OCI-LY7 (cell line): Measurements from ENCODE around the gene ZBED5. TPM values are rescaled to one million over a fixed set of nuclear protein-coding genes. Genes with fewer than 3 reads are reported as not detected.
A peak's percentile ranks its signal among the peaks of the same experiment; 100 is the strongest.

ENCODE experiments used
- BruUV-seq: library from RNA; stranded (reverse); fragments of 400-500 nt; replicated peaks from 2 replicates; lab custom pipeline; 2021; lab: Mats Ljungman, UMichigan
- CTCF ChIA-PET: fragments of 300-600 bp; sonication (Branson Sonifier 250); formaldehyde crosslinking; loops from one replicate; lab custom pipeline; 2022; ENCODE audit warnings: antibody characterized with exemption; ENCODE audit not compliant: unreplicated experiment; lab: Charles Lee
- POLR2A ChIA-PET: fragments of 300-600 bp; sonication (Branson Sonifier 250); formaldehyde crosslinking; loops from one replicate; lab custom pipeline; 2022; ENCODE audit warnings: antibody characterized with exemption; lab: Charles Lee
- DNase-seq: peaks from one replicate; pipeline ENCODE4 v3.0.0-alpha.2; 2015; ENCODE audit warnings: low spot score
- H2AFZ ChIP-seq: fragments of 200-600 bp; sonication (generic), shearing (Covaris generic); 2 replicates; pipeline ENCODE4 v1.6.1; 2014; ENCODE audit warnings: mild to moderate bottlenecking, antibody characterized with exemption, low read length, moderate library complexity
- H3K27ac ChIP-seq: fragments of 200-600 bp; sonication (generic); 2 replicates; pipeline ENCODE4 v1.5.1; 2014; ENCODE audit warnings: mixed run types, low read depth, mild to moderate bottlenecking, moderate library complexity, low read length, inconsistent platforms; ENCODE audit not compliant: poor library complexity, severe bottlenecking
- H3K36me3 ChIP-seq: fragments of 200-600 bp; sonication (generic); 2 replicates; pipeline ENCODE4 v1.6.1; 2014; ENCODE audit warnings: mild to moderate bottlenecking, antibody characterized with exemption, low read length, moderate library complexity, mixed read lengths; ENCODE audit not compliant: insufficient read depth
- H3K4me1 ChIP-seq: fragments of 200-600 bp; sonication (generic); 2 replicates; pipeline ENCODE4 v1.5.1; 2014; ENCODE audit warnings: mild to moderate bottlenecking, low read length; ENCODE audit not compliant: insufficient read depth, poor library complexity, severe bottlenecking
- H3K4me2 ChIP-seq: fragments of 200-600 bp; sonication (generic); 2 replicates; pipeline ENCODE4 v1.6.1; 2014; ENCODE audit warnings: mild to moderate bottlenecking, low read length
- H3K4me3 ChIP-seq: fragments of 200-600 bp; sonication (generic); 2 replicates; pipeline ENCODE4 v1.5.1; 2014; ENCODE audit warnings: mild to moderate bottlenecking, low read depth, low read length; ENCODE audit not compliant: poor library complexity, severe bottlenecking
- H3K79me2 ChIP-seq: fragments of 200-600 bp; sonication (generic); 2 replicates; pipeline ENCODE4 v1.6.1; 2016; ENCODE audit warnings: low read depth, mild to moderate bottlenecking, low read length, moderate library complexity, mixed read lengths; ENCODE audit not compliant: insufficient read depth
- H3K9me2 ChIP-seq: fragments of 200-600 bp; sonication (generic); 2 replicates; pipeline ENCODE4 v1.6.1; 2016; ENCODE audit warnings: mild to moderate bottlenecking, low read length, mixed read lengths; ENCODE audit not compliant: insufficient read depth
- H3K9me3 ChIP-seq: fragments of 200-600 bp; sonication (generic); 2 replicates; pipeline ENCODE4 v1.6.1; 2014; ENCODE audit warnings: mild to moderate bottlenecking, mixed run types, low read length, mixed read lengths
- H4K20me1 ChIP-seq: fragments of 200-600 bp; sonication (generic); 2 replicates; pipeline ENCODE4 v1.6.1; 2014; ENCODE audit warnings: mild to moderate bottlenecking, antibody characterized with exemption, low read length, moderate library complexity, mixed read lengths; ENCODE audit not compliant: insufficient read depth
- CTCF ChIP-seq: fragments of 200-600 bp; sonication (generic); conservative IDR thresholded peaks from 2 replicates; pipeline ENCODE4 v1.5.1; 2014; ENCODE audit warnings: mild to moderate bottlenecking, antibody characterized with exemption, low read length, moderate library complexity, mixed read lengths
- EZH2phosphoT487 ChIP-seq: fragments of 200-600 bp; sonication (generic); IDR thresholded peaks from 2 replicates; pipeline ENCODE4 v1.6.1; 2018; ENCODE audit warnings: low read depth, borderline replicate concordance, mild to moderate bottlenecking, mixed run types, antibody characterized with exemption, low read length, moderate library complexity, mixed read lengths
- intact Hi-C: fragments of 100-400 bp; cut with micrococcal nuclease; formaldehyde crosslinking; loops from one replicate; pipeline ENCODE4 v1.10.0; 2022; ENCODE audit not compliant: unreplicated experiment
- total RNA-seq, 2 experiments: library from RNA; depleted of rRNA in 1 of 2; stranded (reverse); fragments of >200 nt in 1 of 2; shearing (Covaris generic) in 1 of 2; gene quantifications; 2 replicates each; pipeline ENCODE4 v1.2.3, GENCODE V29; 2014 to 2022

ZBED5 gene
- total RNA-seq, 2 experiments from 2014 or later, result 42.1 to 71.9 TPM

GRCh38 chr11:10856689-10857458 lies 979 bp downstream of the ZBED5 start:
- H3K4me2 ChIP-seq, result peak overlapping the region; percentile 92
- H3K4me1 ChIP-seq, result peaks cover 22% of the 10 kb centered on the region
- no TSS peak for BruUV-seq
- intact Hi-C loops, result loop anchor here (5.0 to 10.0 kb wide), 3 partner anchors 400 to 985 kb away; partner anchors contain the start of genes AMPD3 and USP47
- H3K79me2 ChIP-seq, result peaks cover 60% of the 10 kb centered on the region
- H3K9me3 ChIP-seq, result no peaks in the 10 kb centered on the region
- POLR2A ChIA-PET, result interaction anchor here (0.5 to 5.7 kb wide), 6 partner anchors 20 to 1312 kb away, joined by 3 to 63 read pairs (median 4); partner anchors contain the start of gene EIF4G2
- DNase-seq, result peak; percentile 58
- peak overlapping the region; percentile 71 for H2AFZ ChIP-seq
- H3K27ac ChIP-seq, result peak overlapping the region; percentile 81
- H4K20me1 ChIP-seq, result no peaks in the 10 kb centered on the region; the same call in 1 of the 2 replicates
- peaks cover 44% of the 10 kb centered on the region for H3K36me3 ChIP-seq
- TF ChIP-seq CTCF (no peak), EZH2phosphoT487 (no peak)
- CTCF ChIA-PET, result no interaction called here
- peak overlapping the region; percentile 85 for H3K4me3 ChIP-seq
- H3K9me2 ChIP-seq, result no peaks in the 10 kb centered on the region

DNA sequence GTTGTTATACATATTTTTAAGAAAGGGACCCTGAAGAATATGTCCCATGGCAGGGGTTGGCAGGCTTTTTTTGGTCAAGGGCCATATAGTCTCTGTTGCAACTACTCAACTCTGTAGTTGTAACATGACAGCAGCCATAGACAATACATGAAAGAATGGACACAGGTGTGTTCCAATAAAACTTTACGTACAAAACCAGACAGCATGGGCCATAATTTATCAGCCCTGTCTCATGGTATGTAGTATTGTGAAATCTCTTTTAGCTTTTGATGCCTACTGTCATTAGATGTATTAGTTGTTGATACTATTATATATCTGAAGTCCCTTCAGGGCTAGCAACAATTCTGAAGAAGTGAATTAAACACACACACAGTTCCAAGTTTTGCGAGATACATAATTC lies 2.6 kb downstream of the ZBED5 start:
- Histone ChIP-seq H3K27ac (no peak overlapping the region), H3K36me3 (peaks cover 54% of the 10 kb centered on the region), H3K4me3 (no peak overlapping the region), H2AFZ (no peak overlapping the region), H3K4me1 (peaks cover 22% of the 10 kb centered on the region), H4K20me1 (no peaks in the 10 kb centered on the region; the same call in 1 of the 2 replicates), H3K4me2 (peak overlapping the region; percentile 92), H3K9me3 (no peaks in the 10 kb centered on the region), H3K79me2 (peaks cover 66% of the 10 kb centered on the region), H3K9me2 (no peaks in the 10 kb centered on the region)
- BruUV-seq, result no TSS peak
- intact Hi-C loops, result loop anchor here (5.0 to 10.0 kb wide), 3 partner anchors 398 to 987 kb away; partner anchors contain the start of genes AMPD3 and USP47
- no peak for DNase-seq
- POLR2A ChIA-PET, result interaction anchor here (0.6 to 5.7 kb wide), 3 partner anchors 46 to 1359 kb away, joined by 4 to 63 read pairs (median 4); partner anchors contain the start of gene EIF4G2
- TF ChIP-seq CTCF, result no peak
- TF ChIP-seq EZH2phosphoT487, result no peak
- CTCF ChIA-PET, result no interaction called here
